Spleen (tissue), 7 donors: ENCODE measurements around the gene INTS6.

ENCODE experiments used
- POLR2AphosphoS5 ChIP-seq, 3 donors: sonication (generic); formaldehyde crosslinking; IDR thresholded peaks; one replicate each; pipeline ENCODE4 v1.5.1; 2017; ENCODE audit warnings: antibody characterized with exemption in 3 of 3
- TF ChIP-seq, protein P1 (sequence below), 11 experiments: fragments of 200-600 bp in 7 of 11; fragments of 450-650 bp in 4 of 11; sonication (generic) in 4 of 11; IDR thresholded peaks in 8 of 11; conservative IDR thresholded peaks in 3 of 11; 1 replicate in 7 of 11; 2 replicates in 4 of 11; pipeline versions ENCODE4 v1.4.0 to v1.8.0; 2016 to 2021; ENCODE audit warnings: antibody characterized with exemption in 11 of 11, inconsistent platforms in 4 of 11, mild to moderate bottlenecking in 1 of 11
- donor health status: DM: no; HTN: no; CAD: no; lungs with moderate emphysema.
- donor health status: DM: no; HTN: no; CAD: no.
- donor health status: DM: no; HTN: no; CAD: no.

- TF ChIP-seq POLR2AphosphoS5 (IDR thresholded peaks at IDR 0.05) = no peak
- TF ChIP-seq, protein P1, sequence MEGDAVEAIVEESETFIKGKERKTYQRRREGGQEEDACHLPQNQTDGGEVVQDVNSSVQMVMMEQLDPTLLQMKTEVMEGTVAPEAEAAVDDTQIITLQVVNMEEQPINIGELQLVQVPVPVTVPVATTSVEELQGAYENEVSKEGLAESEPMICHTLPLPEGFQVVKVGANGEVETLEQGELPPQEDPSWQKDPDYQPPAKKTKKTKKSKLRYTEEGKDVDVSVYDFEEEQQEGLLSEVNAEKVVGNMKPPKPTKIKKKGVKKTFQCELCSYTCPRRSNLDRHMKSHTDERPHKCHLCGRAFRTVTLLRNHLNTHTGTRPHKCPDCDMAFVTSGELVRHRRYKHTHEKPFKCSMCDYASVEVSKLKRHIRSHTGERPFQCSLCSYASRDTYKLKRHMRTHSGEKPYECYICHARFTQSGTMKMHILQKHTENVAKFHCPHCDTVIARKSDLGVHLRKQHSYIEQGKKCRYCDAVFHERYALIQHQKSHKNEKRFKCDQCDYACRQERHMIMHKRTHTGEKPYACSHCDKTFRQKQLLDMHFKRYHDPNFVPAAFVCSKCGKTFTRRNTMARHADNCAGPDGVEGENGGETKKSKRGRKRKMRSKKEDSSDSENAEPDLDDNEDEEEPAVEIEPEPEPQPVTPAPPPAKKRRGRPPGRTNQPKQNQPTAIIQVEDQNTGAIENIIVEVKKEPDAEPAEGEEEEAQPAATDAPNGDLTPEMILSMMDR (IDR thresholded peaks at IDR 0.05 in 8 of 11, conservative IDR thresholded peaks at IDR 0.05 in 3 of 11) = no peak
These were observed 29.1 kb downstream of the INTS6 start for GRCh38 chr13:51423766-51424165.
